Germinal center (tissue), 1 donor: ENCODE results near the gene CEMIP.
"Not testable (repeated sequence)": the region's sequence is repeated elsewhere in the genome, so short reads cannot be mapped to it uniquely, and the experiment has no call there.

Experiments used
- DNase-seq: peaks from one replicate; pipeline ENCODE4 v3.0.0; 2012; ENCODE audit warnings: mixed read lengths, low spot score

Gene CEMIP

DNA sequence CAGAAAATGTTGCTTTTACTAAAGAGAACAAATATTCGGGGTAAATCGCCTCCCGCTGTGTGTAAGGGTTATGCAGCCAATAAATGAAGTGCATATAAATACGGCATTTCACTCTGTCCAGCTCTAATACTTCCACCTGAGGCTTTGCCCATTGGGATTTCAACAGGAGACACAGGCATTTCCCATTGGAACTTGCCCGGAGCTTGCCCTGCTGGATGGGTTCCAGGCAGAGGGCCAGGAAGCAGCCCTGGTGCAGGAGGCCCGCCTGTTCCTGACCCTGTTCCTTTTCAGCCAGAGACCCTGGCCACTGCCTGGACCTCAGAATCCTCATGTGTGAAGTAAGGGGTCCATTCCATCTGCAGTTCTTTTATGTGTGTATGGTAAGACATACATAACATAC is 17.4 kb upstream of the CEMIP start:
- no peak for DNase-seq

DNA sequence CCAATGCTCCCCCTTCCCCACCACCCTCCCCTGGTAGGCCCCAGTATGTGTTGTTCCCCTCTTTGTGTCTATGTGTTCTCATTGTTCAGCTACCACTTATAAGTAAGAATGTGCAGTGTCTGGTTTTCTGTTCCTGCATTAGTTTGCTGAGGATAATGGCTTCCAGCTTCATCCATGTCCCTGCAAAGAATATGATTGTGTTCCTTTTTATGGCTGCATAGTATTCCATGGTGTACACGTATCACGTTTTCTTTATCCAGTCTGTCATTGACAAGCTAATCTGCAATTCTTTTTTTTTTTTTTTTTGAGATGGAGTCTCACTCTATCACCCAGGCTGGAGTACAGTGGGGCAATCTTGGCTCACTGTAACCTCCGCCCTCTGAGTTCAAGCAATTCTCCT is 15.9 kb upstream of the CEMIP start:
- not testable (repeated sequence) for DNase-seq

DNA sequence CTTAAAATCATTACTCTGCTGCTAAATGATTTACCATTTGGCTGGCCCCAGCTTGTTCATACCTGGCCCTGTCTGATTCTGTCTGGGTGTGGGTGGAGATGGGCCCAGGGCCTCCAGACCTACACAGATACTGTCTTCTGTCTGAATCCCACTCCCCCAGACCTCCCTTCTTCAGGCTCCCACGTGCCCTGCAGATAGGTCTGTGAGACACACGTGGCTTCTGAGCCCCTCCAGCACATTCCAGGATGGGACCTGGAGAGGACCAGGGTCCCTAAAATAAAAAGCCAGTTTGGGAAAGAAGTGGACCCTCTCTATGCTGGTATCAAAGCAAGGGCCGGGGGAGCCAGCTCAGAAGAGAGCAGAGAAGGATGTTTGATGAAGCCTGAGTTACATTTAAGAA is 14.6 kb upstream of the CEMIP start:
- DNase-seq = no peak

DNA sequence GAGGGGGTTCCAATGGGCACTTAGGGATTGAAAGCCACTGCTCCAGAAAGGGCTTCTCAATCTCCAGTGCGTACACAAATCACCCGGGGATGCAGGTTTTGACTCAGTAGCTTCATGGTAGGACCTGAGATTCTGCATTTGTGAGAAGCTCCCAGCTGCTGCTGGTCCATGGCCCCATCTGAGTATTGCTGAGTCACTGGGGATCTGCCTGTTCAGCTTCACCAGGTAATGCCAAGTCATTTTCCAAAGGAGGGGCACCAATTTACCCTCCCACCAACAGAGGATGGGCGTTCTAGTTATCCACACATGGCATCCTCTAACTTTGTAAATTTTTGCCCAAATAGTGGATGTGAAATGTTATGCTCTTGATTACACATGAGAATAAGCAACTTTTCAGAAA is 12.9 kb upstream of the CEMIP start:
- no peak for DNase-seq

- no peak for DNase-seq
These were observed 11.0 kb upstream of the CEMIP start for GRCh38 chr15:80768158-80768557.

GRCh38 chr15:80769153-80769828 is 9.9 kb upstream of the CEMIP start:
- no peak for DNase-seq

GRCh38 chr15:80769829-80770705 is 9.1 kb upstream of the CEMIP start:
- no peak for DNase-seq

DNA sequence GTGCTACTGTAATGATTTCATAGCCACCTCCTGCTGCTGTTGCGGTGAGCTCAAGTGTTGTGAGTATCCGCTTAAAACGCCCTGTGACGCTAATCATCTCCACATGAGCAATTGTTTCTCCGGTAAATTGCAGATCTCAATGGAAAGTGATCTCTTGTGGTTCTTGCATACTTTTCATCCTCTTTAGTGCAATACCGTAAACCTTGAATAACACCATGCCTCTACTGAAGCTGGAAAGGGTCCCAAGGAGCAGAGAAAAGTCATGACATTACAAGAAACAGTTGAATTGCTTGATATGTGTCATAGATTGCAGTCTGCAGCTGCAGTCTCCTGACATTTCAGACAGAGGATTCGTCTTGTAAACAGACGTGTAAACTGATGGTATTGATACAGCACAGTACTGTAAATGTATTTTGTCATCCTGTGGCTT is 6.0 kb upstream of the CEMIP start:
- no peak for DNase-seq

GRCh38 chr15:80773792-80774352 is 5.3 kb upstream of the CEMIP start:
- DNase-seq = no peak

GRCh38 chr15:80774486-80774885 is 4.7 kb upstream of the CEMIP start:
- DNase-seq = no peak

DNA sequence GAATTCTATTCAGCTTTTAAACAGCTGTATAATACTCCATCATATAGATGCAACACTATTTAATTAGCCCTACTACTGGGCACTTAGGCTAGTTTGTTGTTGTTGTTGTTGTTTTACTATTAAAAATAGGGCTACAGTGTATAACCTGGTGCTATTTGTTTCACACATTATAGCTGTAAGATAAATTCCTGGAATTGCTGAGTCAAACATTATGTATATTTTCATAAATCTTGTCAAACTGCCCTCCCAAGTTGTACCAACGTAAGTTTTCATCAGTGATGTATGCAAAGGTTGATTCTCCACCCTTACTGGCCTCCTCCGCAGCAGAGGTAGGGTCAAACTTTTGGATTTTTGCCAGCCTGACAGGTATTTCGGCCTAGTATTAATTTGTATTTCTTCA is 3.8 kb upstream of the CEMIP start:
- no peak for DNase-seq

- DNase-seq = peak; percentile 59
These were observed 2.6 kb upstream of the CEMIP start for GRCh38 chr15:80776420-80777045.

DNA sequence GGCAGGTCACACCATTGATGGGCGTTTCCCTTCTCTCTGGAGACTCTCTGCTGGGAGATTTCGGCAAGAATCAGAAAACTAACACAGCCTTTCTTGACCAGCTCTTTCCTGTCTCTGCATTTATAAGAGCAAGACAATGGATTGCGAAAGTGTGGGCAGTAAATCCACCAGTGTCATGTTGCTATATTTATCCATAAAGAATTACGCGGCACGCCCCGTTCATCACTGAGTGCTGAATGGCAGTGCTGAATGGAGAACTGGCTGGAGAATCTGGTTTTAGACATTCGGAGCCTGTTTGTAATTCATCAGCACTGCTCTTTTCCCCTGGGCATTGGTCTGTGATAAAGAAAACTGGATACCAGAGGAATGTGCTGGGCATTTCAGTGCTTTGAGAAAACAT is 2.0 kb upstream of the CEMIP start:
- DNase-seq = no peak

DNA sequence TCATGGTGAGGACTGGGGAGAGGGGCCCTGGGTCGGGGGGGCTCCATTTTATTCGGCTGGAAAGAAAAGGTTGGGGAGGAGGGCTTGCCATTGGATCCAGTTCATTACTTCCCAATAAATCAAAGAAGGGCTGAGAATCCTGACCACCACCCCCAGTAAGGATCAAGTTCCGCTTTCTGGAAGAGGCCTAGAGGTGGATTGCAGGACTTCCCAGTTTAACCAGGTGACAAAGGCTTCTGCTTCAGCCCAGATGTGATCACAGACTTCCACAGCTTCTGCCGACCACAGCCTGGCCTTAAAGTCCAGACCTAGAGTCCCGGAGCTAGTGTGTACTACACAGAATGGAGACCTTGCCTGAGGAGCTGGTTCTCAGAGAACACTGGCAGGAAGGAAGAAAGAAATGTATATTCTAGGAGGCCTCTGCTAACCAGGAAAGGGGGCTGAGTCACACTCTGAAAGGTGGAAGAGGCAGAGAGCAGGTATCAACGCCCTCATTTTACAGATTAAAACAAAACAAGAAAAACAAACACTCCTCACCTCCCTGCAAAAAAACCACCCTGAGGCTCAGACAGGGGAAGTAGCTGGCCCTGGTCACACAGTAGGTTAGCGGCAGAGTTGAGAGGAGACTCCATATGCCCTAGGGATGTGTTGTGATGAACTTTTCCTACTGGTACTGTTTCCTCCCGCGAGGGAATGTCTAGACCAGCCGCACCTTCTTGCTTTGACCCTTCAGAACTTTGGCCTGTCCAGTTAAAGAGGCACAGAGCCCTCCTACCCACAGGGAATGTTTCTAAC is 1.1 kb upstream of the CEMIP start:
- DNase-seq = no peak

- DNase-seq = no peak
These were observed 578 bp upstream of the CEMIP start for GRCh38 chr15:80778621-80778963.

DNA sequence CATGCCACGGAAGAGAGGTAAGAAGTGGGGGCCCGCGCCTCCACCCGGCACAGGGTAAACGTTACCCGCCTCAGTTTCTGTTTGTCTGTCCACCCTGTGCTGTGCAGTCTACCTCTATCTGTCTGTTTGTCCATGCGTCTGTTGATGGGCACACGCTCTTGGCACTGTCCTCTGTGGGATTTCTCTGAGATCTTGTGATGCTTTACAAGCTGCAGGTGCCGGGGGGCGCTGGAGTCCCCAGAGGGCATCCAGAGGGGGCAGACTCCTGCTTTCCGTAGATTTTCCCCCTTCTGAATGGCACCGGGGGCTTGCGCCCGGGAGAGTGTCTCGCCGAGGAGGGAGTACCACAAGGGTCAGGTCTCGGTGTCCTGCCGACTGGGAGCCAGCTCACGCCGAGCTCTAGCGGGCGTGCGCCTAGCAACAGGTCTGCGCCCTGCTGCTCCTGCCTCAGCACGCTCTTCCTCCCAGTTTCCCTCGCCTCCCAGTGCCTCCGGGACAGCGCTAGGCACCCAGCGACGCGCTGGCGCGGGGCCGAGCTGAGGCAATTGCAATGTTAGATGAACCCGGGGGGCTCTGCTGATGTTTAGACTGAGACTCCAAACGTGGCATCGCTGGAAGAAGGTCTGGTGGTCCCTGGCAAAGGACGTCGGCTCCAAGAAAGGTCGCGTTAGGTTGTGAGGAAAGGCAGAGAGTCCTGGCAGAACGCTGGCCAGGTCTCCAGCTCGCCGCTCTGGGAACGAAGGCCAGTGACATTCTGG is 667 bp downstream of the CEMIP start:
- no peak for DNase-seq

GRCh38 chr15:80780416-80781221 is 1.4 kb downstream of the CEMIP start:
- DNase-seq = no peak

DNA sequence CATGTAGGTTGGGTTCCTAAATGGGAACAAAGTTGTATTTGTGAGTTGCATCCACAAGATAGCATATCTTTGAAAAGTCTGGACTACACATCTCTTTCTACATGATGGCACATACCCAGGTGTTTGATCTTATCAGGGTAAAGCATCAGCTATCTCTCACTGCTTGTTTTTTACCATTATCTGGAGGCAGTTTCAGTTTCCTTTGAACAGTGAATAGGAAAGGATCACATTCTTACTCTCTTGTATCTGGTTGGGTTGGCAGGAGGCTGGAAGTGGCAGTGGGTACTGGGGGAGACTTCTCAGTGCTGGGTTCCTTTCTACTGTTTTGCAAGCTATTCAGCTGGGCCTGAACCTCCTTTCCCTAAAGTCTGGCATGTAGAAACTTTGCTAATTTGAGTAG is 4.1 kb downstream of the CEMIP start:
- DNase-seq = no peak

DNA sequence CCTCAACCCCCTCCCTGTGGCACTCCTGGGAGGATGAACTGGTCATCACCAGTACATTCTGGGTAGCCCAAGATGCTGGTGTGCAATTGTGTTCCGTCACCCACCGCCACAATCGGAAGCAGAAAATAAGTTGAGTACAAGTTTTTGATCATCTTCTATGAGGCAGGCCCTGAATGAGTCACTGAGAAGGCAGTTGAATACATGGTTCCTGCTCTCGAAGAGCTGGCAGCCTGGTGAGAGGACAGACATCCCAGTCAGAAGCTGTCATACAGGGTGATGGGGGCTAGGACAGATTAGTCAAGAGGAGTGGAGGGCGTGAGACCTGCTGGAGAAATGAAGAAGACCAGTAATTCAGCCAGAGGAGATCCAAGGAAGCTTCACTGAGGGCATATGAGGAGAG is 6.2 kb downstream of the CEMIP start:
- no peak for DNase-seq

GRCh38 chr15:80785811-80786354 is 6.7 kb downstream of the CEMIP start:
- no peak for DNase-seq
